ENCODE data around the gene REN.
A peak's percentile ranks its signal among the peaks of the same experiment; 100 is the strongest.

- TF ChIP-seq CTCF (IDR thresholded peaks at IDR 0.05; ENCODE audit: low read length): peak; percentile 72
- TF ChIP-seq EZH2 (IDR thresholded peaks at IDR 0.05; ENCODE audit: borderline replicate concordance, low read length): no peak
These were observed 36.9 kb downstream of the REN start for GRCh38 chr1:204128964-204129896.
